ENCODE measurements around the gene COPB2.

Gene COPB2

DNA sequence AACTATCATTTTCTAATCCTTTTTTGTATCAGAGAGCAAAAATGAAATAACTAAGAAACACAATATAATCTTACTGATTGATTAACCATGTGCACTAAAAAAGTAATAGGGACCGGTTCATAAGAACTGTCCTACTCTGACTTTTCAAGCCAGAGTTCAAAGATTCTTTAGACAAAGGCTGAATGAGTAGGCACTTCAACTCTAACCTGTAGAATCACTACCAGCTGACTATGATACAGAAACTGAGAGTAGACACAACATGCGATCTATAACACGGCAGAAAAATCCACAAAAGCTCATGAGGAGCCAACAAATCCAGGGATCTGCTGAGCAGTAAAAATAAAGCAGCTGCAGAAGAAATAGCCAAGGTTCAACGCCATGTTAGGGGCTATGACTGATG lies 8.9 kb downstream of the COPB2 start:
- no peak for FAIRE-seq
- TF ChIP-seq POLR2A (IDR thresholded peaks at IDR 0.05; ENCODE audit: low read depth, low read length) (no peak), POU2F2 (IDR thresholded peaks at IDR 0.05; ENCODE audit: low read depth, low read length) (no peak), PAX5 (IDR thresholded peaks at IDR 0.05; ENCODE audit: insufficient read depth, low read length, severe bottlenecking) (no peak), POLR2AphosphoS5 (IDR thresholded peaks at IDR 0.05; ENCODE audit: low read depth, low read length) (no peak), SPI1 (IDR thresholded peaks at IDR 0.05; ENCODE audit: low read depth, low read length) (no peak), TAF1 (IDR thresholded peaks at IDR 0.05; ENCODE audit: low read depth, low read length) (no peak)
- DNase-seq (ENCODE audit: insufficient read length, low spot score), result no peak

DNA sequence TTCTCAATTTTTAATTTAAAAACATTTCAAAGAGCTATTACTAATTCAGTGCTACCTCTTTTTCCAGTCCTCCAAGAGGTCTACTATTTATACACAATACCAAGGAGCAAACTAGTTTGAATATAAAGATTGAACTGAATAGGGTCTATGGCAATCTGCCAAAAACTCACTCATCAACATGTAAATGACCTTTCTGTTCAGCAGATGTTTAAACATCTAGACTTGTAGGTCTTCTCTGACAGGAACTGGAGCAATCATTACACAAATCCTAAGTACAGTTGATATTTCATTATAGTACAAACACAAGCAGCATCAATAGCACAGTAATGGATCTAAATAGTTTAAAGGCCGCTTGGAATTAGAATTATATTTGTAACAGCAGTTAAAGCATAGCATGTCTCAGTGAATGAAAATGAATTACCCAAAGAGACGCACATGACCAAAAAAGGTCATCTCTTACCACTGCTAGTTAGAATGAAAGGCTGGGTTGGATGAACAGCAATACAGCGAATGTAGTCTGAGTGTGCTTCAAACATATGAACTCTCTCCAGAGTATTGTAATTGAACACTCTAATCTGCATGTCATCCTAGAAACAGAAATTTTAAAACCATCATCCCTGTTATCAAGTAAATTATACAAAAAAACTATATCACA lies 10.7 kb downstream of the COPB2 start:
- TF ChIP-seq POLR2A (IDR thresholded peaks at IDR 0.05; ENCODE audit: low read depth, low read length), result no peak
- no peak for TF ChIP-seq TAF1 (IDR thresholded peaks at IDR 0.05; ENCODE audit: low read depth, low read length)
- FAIRE-seq, result peak; percentile 28
- no peak for DNase-seq (ENCODE audit: insufficient read length, low spot score)

DNA sequence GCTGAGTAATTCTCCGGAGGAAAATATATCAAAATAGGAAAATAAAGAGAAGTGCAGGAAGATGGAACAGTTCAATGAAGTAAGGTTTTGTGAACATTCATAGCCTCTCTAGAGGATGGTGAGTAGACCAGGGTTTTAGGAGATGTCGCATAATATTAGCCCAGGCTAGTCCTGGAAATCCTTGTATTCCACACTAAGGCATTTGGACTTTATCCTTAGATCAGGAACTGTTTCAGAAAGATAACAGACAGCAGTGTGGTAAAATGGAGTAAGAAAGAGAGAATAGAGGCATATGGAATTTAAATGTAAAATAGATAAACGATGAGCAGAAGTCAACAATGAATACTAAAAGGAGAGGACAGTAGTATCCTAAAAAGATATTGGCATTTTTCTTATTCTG lies 12.1 kb downstream of the COPB2 start:
- TF ChIP-seq SPI1 (IDR thresholded peaks at IDR 0.05; ENCODE audit: low read depth, low read length) (no peak), TAF1 (IDR thresholded peaks at IDR 0.05; ENCODE audit: low read depth, low read length) (no peak), POLR2A (IDR thresholded peaks at IDR 0.05; ENCODE audit: low read depth, low read length) (no peak), PAX5 (IDR thresholded peaks at IDR 0.05; ENCODE audit: insufficient read depth, low read length, severe bottlenecking) (no peak), POU2F2 (IDR thresholded peaks at IDR 0.05; ENCODE audit: low read depth, low read length) (no peak), POLR2AphosphoS5 (IDR thresholded peaks at IDR 0.05; ENCODE audit: low read depth, low read length) (no peak)
- FAIRE-seq (no peak), DNase-seq (ENCODE audit: insufficient read length, low spot score) (no peak)

DNA sequence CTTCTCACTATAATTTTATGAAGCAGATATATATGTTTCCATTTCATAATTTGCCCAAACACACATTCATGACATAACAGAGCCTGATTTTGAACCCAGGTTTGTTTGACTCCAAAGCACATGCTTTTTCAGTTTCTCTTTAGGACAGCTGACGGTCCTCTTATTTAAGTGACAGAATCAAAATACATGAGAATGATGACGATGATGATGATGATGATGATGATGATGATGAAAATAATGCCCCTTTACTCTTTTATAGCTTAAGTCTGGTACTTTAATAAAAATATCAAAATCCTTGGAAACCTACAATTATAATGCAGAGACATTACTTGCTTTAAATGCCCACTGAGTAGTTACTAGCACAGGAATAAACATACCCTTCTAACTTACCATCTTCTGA lies 15.3 kb downstream of the COPB2 start:
- no peak for FAIRE-seq
- no peak for TF ChIP-seq POLR2AphosphoS5 (IDR thresholded peaks at IDR 0.05; ENCODE audit: low read depth, low read length)
- DNase-seq (ENCODE audit: insufficient read length, low spot score), result no peak

DNA sequence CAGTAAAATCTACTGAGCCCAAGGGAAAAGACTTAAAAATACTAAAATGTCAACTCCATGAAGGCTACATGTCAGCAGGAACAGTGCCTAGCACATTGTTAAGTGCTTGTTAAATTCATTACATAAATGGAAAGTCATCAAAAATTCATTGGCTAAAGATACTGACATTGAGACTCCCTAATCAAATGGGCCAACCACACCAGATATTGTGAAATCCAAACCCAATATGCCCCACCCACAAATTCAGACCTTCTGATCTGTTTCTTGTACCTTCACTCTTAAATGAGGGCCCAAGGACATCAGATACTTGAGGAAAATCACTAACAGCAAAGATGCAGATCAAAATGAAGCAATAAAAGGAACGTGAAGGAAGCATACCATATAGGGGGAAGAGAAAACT lies 24.9 kb downstream of the COPB2 start:
- FAIRE-seq, result no peak
- TF ChIP-seq TAF1 (IDR thresholded peaks at IDR 0.05; ENCODE audit: low read depth, low read length) (no peak), SPI1 (IDR thresholded peaks at IDR 0.05; ENCODE audit: low read depth, low read length) (no peak), PAX5 (IDR thresholded peaks at IDR 0.05; ENCODE audit: insufficient read depth, low read length, severe bottlenecking) (no peak), POLR2A (IDR thresholded peaks at IDR 0.05; ENCODE audit: low read depth, low read length) (no peak), POLR2AphosphoS5 (IDR thresholded peaks at IDR 0.05; ENCODE audit: low read depth, low read length) (no peak), POU2F2 (IDR thresholded peaks at IDR 0.05; ENCODE audit: low read depth, low read length) (no peak)

DNA sequence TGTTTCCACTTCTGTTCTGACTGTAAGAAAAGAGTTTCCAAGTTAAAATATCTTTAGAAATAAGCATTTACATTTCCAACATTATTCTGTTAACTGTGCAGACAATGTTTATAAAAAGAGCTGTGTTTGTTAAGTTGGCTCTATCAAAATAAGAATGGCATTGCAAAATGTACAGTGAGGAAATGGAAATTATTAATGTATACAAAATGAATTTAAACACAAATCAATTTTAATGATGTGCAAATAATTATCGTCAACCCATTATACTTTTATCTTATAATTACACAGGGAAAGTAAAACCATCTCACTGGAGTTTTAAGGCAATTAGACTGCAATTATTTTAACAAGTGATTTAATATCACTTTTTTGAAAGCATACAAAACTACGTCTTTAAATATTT lies 28.2 kb downstream of the COPB2 start:
- DNase-seq (ENCODE audit: insufficient read length, low spot score) (no peak), FAIRE-seq (no peak)
- no peak for TF ChIP-seq POLR2AphosphoS5 (IDR thresholded peaks at IDR 0.05; ENCODE audit: low read depth, low read length)
- TF ChIP-seq POLR2A (IDR thresholded peaks at IDR 0.05; ENCODE audit: low read depth, low read length), result no peak
- no peak for TF ChIP-seq SPI1 (IDR thresholded peaks at IDR 0.05; ENCODE audit: low read depth, low read length)
- no peak for TF ChIP-seq POU2F2 (IDR thresholded peaks at IDR 0.05; ENCODE audit: low read depth, low read length)
- no peak for TF ChIP-seq TAF1 (IDR thresholded peaks at IDR 0.05; ENCODE audit: low read depth, low read length)
- no peak for TF ChIP-seq PAX5 (IDR thresholded peaks at IDR 0.05; ENCODE audit: insufficient read depth, low read length, severe bottlenecking)

More for the DNA sequence above, 24.9 kb downstream of the COPB2 start:
- no peak for DNase-seq (ENCODE audit: insufficient read length, low spot score)

DNA sequence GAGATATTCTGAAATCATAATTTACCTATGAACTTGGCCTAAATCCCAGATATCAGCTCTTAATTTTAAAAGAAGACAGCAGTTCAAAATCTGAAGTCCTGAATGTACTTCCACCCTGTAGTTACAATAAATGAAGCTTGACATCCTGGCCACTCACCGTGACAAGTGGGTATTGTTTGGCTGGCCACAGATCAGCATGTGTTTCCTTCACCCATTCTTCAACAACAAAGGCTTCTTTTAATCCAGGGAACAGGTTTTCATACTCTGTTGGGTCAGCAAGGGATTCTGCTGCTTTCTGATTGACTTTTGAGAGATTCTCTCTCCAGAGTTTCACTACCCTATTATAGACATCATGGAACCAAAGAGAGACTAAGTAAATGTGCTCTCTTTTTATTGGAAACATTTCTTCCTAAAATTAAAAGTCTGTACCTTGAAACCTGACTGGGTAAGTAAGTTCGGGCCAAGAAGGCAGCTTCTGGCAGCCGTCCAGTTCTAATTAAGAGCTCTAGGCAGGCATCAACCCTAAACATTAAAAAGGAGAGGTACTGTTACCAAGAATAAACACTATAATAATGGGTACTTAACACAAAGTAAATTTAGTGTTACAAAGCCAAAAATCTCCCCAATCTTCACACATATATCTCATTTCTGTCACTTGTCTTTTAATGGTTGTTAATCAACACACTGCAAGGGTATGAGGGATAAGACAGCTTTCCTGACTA lies 30.4 kb downstream of the COPB2 start:
- FAIRE-seq (no peak), DNase-seq (ENCODE audit: insufficient read length, low spot score) (no peak)
- no peak for TF ChIP-seq SPI1 (IDR thresholded peaks at IDR 0.05; ENCODE audit: low read depth, low read length)
- TF ChIP-seq POU2F2 (IDR thresholded peaks at IDR 0.05; ENCODE audit: low read depth, low read length), result no peak
- no peak; the same call in 1 of the 2 replicates for TF ChIP-seq POLR2AphosphoS5 (IDR thresholded peaks at IDR 0.05; ENCODE audit: low read depth, low read length)
- TF ChIP-seq POLR2A (IDR thresholded peaks at IDR 0.05; ENCODE audit: low read depth, low read length), result no peak
- no peak for TF ChIP-seq TAF1 (IDR thresholded peaks at IDR 0.05; ENCODE audit: low read depth, low read length)
- no peak for TF ChIP-seq PAX5 (IDR thresholded peaks at IDR 0.05; ENCODE audit: insufficient read depth, low read length, severe bottlenecking)

DNA sequence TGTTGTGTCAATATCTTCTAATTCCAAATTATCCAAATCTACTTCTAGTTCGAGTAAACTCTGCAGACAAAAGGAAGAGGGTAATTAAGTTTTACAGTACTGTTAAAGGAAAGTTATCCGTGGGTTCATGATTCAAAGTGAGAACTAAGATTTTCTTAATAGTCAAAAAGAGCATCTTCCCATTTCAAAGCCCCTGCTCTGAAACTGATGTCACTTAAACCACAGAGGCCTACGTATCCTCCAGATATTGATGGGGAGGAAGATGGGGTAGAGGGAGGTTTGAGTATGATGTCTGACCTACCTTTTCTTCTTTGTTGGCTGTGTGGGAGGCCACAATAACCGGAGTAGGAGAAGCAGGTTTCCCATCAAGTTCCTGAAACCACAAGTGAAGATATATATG lies 31.5 kb downstream of the COPB2 start:
- TF ChIP-seq POU2F2 (IDR thresholded peaks at IDR 0.05; ENCODE audit: low read depth, low read length) (no peak), POLR2A (IDR thresholded peaks at IDR 0.05; ENCODE audit: low read depth, low read length) (no peak), POLR2AphosphoS5 (IDR thresholded peaks at IDR 0.05; ENCODE audit: low read depth, low read length) (no peak), SPI1 (IDR thresholded peaks at IDR 0.05; ENCODE audit: low read depth, low read length) (no peak), TAF1 (IDR thresholded peaks at IDR 0.05; ENCODE audit: low read depth, low read length) (no peak), PAX5 (IDR thresholded peaks at IDR 0.05; ENCODE audit: insufficient read depth, low read length, severe bottlenecking) (no peak)
- FAIRE-seq (peak; percentile 72), DNase-seq (ENCODE audit: insufficient read length, low spot score) (peak; percentile 12)

DNA sequence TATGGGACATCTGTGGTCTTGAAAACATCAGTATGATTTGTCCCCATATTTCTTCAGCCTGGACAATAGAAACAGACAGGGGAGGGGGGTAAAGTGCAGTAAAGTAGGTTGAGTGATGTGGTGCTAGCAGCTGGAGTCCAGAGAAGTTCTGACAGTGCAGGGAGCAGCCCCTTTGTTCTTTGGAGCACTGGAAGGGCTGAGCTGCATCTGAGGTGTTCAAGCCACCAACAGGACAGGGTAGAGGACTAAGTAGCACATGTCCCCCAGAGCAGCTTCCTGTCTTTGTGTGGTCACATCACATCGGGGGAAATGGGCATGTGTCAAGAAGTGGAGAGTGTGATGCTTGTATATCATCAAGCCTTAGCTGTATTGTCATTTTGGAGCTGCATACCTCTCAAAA lies 33.6 kb downstream of the COPB2 start:
- FAIRE-seq, result no peak
- no peak for DNase-seq (ENCODE audit: insufficient read length, low spot score)

DNA sequence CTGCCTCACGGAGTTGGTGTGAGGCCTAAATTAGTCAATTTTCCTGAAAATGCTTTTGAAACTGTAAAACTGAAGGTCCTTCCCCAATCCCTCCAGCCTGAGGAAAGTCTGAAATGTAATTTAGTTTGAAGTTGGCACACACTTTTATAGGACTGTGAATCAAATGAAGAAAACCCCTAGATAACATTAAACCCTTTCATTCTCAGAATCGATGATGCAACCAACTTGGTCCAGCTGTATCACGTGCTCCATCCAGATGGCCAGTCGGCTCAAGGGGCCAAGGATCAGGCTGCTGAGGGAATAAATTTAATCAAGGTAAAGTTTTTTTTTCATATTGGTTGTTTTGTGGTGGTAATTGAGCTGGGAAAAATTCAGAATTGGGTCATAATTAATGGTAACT lies 34.0 kb downstream of the COPB2 start:
- DNase-seq (ENCODE audit: insufficient read length, low spot score) (no peak), FAIRE-seq (no peak)
- no peak for TF ChIP-seq PAX5 (IDR thresholded peaks at IDR 0.05; ENCODE audit: insufficient read depth, low read length, severe bottlenecking)

More for the DNA sequence above, 33.6 kb downstream of the COPB2 start:
- TF ChIP-seq POU2F2 (IDR thresholded peaks at IDR 0.05; ENCODE audit: low read depth, low read length), result no peak
- TF ChIP-seq POLR2A (IDR thresholded peaks at IDR 0.05; ENCODE audit: low read depth, low read length), result no peak; the same call in 1 of the 2 replicates
- TF ChIP-seq TAF1 (IDR thresholded peaks at IDR 0.05; ENCODE audit: low read depth, low read length), result no peak
- no peak for TF ChIP-seq POLR2AphosphoS5 (IDR thresholded peaks at IDR 0.05; ENCODE audit: low read depth, low read length)
- TF ChIP-seq SPI1 (IDR thresholded peaks at IDR 0.05; ENCODE audit: low read depth, low read length), result no peak
